ENCODE data around the gene RABEPK. TPM values are rescaled to one million over a fixed set of nuclear protein-coding genes. Genes with fewer than 3 reads are reported as not detected.
A peak's percentile ranks its signal among the peaks of the same experiment; 100 is the strongest.

RABEPK gene
- total RNA-seq, 1 experiment from 2014 or later = 21.8 TPM

DNA sequence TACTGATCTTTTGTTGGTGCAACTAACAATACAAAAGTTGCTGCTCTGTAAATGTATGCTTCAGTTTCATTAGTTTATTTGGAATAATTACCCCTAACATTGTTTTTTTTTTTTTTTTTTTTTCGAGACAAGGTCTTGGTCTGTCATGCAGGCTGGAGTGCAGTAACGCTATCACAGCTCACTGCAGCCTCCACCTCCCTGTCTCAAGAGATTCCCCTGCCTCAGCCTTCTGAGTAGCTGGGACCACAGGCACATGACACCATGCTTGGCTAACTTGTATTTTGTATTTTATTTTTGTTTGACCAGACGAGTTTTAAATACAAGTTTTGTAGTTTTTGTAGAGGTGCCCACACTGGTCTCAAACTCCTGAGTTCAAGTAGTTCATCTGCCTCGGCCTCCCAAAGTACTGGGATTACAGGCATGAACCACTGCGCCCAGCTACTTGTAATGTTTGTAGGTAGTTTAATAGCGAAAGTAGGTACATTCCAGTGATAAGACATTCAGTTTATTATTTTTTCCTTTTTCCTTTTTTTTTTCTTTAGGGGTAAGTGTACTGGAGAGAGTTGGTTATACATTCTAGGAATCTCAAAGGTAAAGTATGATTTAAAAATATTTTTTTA, 68.2 kb downstream of the RABEPK start:
- Histone ChIP-seq H4K91ac (ENCODE audit: insufficient read length, low read depth, low read length) (no peak overlapping the region), H3K23ac (ENCODE audit: insufficient read length, low read depth, low read length) (no peak overlapping the region), H2BK120ac (ENCODE audit: low read depth, low read length, poor library complexity, severe bottlenecking) (no peak overlapping the region), H2AK5ac (ENCODE audit: insufficient read length, low read length) (no peak overlapping the region), H3K56ac (ENCODE audit: insufficient read length, low read depth, low read length) (no peak overlapping the region), H3K9me3 (ENCODE audit: control insufficient read depth, low read depth, low read length) (no peaks in the 10 kb centered on the region), H3K23me2 (ENCODE audit: insufficient read length, low read depth, low read length, poor library complexity, severe bottlenecking) (no peaks in the 10 kb centered on the region), H4K5ac (ENCODE audit: insufficient read length, low read depth, low read length) (no peak overlapping the region), H3K4me1 (ENCODE audit: insufficient read depth, low read length) (no peaks in the 10 kb centered on the region), H3K4ac (ENCODE audit: low read depth, low read length) (no peak overlapping the region), H4K8ac (replicated peaks; ENCODE audit: insufficient read length, low read depth, low read length) (no peak overlapping the region), H2BK12ac (ENCODE audit: insufficient read length, low read depth, low read length) (no peak overlapping the region), H3K27me3 (ENCODE audit: insufficient read depth, low read length) (no peaks in the 10 kb centered on the region), H2BK20ac (ENCODE audit: low read depth, low read length, poor library complexity, severe bottlenecking) (no peak overlapping the region), H3K27ac (ENCODE audit: insufficient read length, low read depth, low read length) (no peak overlapping the region), H2BK5ac (ENCODE audit: insufficient read length, low read length) (no peak overlapping the region), H3T11ph (ENCODE audit: low read length) (no peak overlapping the region), H4K20me1 (ENCODE audit: control insufficient read depth, insufficient read depth, insufficient read length) (no peaks in the 10 kb centered on the region), H3K79me2 (ENCODE audit: insufficient read depth, low read length) (peaks cover 5% of the 10 kb centered on the region), H3K14ac (ENCODE audit: insufficient read depth, low read length) (no peak overlapping the region), H3K18ac (ENCODE audit: insufficient read length, low read depth, low read length) (no peak overlapping the region), H3K9ac (ENCODE audit: extremely low read depth, insufficient read length, low read length) (no peak overlapping the region), H2AFZ (ENCODE audit: low read length) (no peak overlapping the region), H2BK15ac (ENCODE audit: low read depth, low read length) (no peak overlapping the region), H3K79me1 (ENCODE audit: insufficient read depth, low read depth, low read length, poor library complexity, severe bottlenecking) (no peaks in the 10 kb centered on the region), H3K4me2 (ENCODE audit: insufficient read depth, insufficient read length, low read length) (no peak overlapping the region)
- no peak for DNase-seq
- no peak overlapping the region for H3K4me3 Mint-ChIP-seq
- WGBS (ENCODE audit: extremely low coverage, insufficient read length, low lambda C conversion rate) = no CpG with 5 or more reads among the region's 6 CpGs
- H3K9me3 Mint-ChIP-seq = no peaks in the 10 kb centered on the region
- H3K36me3 Mint-ChIP-seq (ENCODE audit: insufficient read depth in 1 of 3, low read depth in 3 of 3) = peaks cover 2 to 28% (median 20%) of the 10 kb centered on the region in 3 experiments; a peak in 5 of 7 replicates
- H3K27me3 Mint-ChIP-seq (ENCODE audit: low read depth) = no peaks in the 10 kb centered on the region
- TF ChIP-seq, protein P1, sequence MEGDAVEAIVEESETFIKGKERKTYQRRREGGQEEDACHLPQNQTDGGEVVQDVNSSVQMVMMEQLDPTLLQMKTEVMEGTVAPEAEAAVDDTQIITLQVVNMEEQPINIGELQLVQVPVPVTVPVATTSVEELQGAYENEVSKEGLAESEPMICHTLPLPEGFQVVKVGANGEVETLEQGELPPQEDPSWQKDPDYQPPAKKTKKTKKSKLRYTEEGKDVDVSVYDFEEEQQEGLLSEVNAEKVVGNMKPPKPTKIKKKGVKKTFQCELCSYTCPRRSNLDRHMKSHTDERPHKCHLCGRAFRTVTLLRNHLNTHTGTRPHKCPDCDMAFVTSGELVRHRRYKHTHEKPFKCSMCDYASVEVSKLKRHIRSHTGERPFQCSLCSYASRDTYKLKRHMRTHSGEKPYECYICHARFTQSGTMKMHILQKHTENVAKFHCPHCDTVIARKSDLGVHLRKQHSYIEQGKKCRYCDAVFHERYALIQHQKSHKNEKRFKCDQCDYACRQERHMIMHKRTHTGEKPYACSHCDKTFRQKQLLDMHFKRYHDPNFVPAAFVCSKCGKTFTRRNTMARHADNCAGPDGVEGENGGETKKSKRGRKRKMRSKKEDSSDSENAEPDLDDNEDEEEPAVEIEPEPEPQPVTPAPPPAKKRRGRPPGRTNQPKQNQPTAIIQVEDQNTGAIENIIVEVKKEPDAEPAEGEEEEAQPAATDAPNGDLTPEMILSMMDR (conservative IDR thresholded peaks at IDR 0.05) = no peak
- H3K4me1 Mint-ChIP-seq = peaks cover 22 to 30% of the 10 kb centered on the region in 2 experiments
- H3K27ac Mint-ChIP-seq = peak overlapping the region in 2 of 3 experiments; percentile 76 to 95; a peak in 5 of 7 replicates

Data from H9 (cell line).